Heart left ventricle (tissue), 16 donors: ENCODE measurements around the gene LGR5. TPM values are rescaled to one million over a fixed set of nuclear protein-coding genes. Genes with fewer than 3 reads are reported as not detected.
A peak's percentile ranks its signal among the peaks of the same experiment; 100 is the strongest.

ENCODE experiments used
- ATAC-seq, 4 donors: fragments of 200-7000 bp; cut with Tn5 transposase; one replicate each; pipeline ENCODE4 v1.9.1; 2020 to 2022; ENCODE audit warnings: moderate library complexity in 4 of 4, mild to moderate bottlenecking in 3 of 4, moderate number of reproducible peaks in 1 of 4
- DNase-seq, 5 donors: peaks; one replicate each; pipeline ENCODE4 v3.0.0-alpha.2; 2020
- H3K27ac ChIP-seq, 12 donors: fragments of 200-600 bp; sonication (generic) in 4 of 12; one replicate each; pipeline versions ENCODE4 v1.5.0 to v1.8.0; 2016 to 2022; ENCODE audit warnings: mild to moderate bottlenecking in 2 of 12
- H3K27me3 ChIP-seq, 9 donors: fragments of 200-600 bp; sonication (generic) in 2 of 9; one replicate each; pipeline versions ENCODE4 v1.5.1 to v1.8.0; 2016 to 2022; ENCODE audit warnings: mild to moderate bottlenecking in 3 of 9
- H3K36me3 ChIP-seq, 9 donors: fragments of 200-600 bp; sonication (generic) in 2 of 9; one replicate each; pipeline versions ENCODE4 v1.5.0 to v1.8.0; 2018 to 2022; ENCODE audit warnings: mild to moderate bottlenecking in 2 of 9
- H3K4me1 ChIP-seq, 12 donors: fragments of 200-600 bp; sonication (generic) in 4 of 12; one replicate each; pipeline versions ENCODE4 v1.5.0 to v1.8.0; 2016 to 2022; ENCODE audit warnings: mild to moderate bottlenecking in 3 of 12
- H3K4me3 ChIP-seq, 12 donors: fragments of 200-600 bp; sonication (generic) in 4 of 12; one replicate each; pipeline versions ENCODE4 v1.5.0 to v1.8.0; 2017 to 2022; ENCODE audit warnings: mild to moderate bottlenecking in 9 of 12, moderate library complexity in 4 of 12
- H3K9me3 ChIP-seq, 12 donors: fragments of 200-600 bp; sonication (generic) in 4 of 12; one replicate each; pipeline versions ENCODE4 v1.5.0 to v1.8.0; 2016 to 2022; ENCODE audit warnings: mild to moderate bottlenecking in 1 of 12
- POLR2A ChIP-seq, 2 donors: fragments of 450-650 bp; IDR thresholded peaks; one replicate each; pipeline ENCODE4 v1.6.1; 2017; ENCODE audit warnings: antibody characterized with exemption in 2 of 2, mild to moderate bottlenecking in 2 of 2, moderate library complexity in 2 of 2
- WGBS, 4 donors: extraction: QIAGEN DNeasy Blood & Tissue Kit in 2 of 4; methylation state at CpG; one replicate each; pipeline versions ENCODE4 v1.1.5 to v1.1.7; 2013 to 2018; 5-methylcytosine and 5-hydroxymethylcytosine counted together
- intact Hi-C, 10 donors: fragments of 100-400 bp; cut with DNase I; formaldehyde crosslinking; loops; one replicate each; pipeline versions ENCODE4 v1.11.1 to v1.14.2; 2022
- polyA plus RNA-seq, 2 donors: library from polyadenylated mRNA; stranded (reverse); fragments of 200-250 nt; gene quantifications; one replicate each; pipeline ENCODE4 v1.2.3, GENCODE V29; 2013
- total RNA-seq, 9 donors: library from RNA; depleted of rRNA in 2 of 9; stranded (reverse); fragments of >200 nt in 2 of 9; fragmentation: NEBNext Ultra II Directional in 3 of 9; extraction: Animal tissue kit (Norgen Biotek cat#: 25700) in 3 of 9; gene quantifications; one replicate each; pipeline versions ENCODE4 v1.1.0 to v1.2.4, GENCODE V29; 2016 to 2023
- TF ChIP-seq, protein P1 (sequence below), 12 donors: fragments of 200-600 bp; sonication (generic) in 4 of 12; IDR thresholded peaks; one replicate each; pipeline versions ENCODE4 v1.5.0 to v1.8.0; 2018 to 2022; ENCODE audit warnings: antibody characterized with exemption in 12 of 12, mild to moderate bottlenecking in 5 of 12
- donor health status: ischemic (EF 13 %, LVEDD 7.1; RV severe dilation, severe dysfunction).
- donor health status: healthy with polysubstance abuse.
- donor health status: DM: no; HTN: yes; CAD: no.
- donor health status: DM: no; HTN: no; CAD: no.
- donor health status: ischemic (EF 25% LVEDD 6.9; RV normal size, moderate dysfunction).
- donor health status: ischemic (EF 25% LVEDD 5.7; RV mildly dilated, moderate dysfunction).
- donor health status: healthy.
- donor health status: DM: yes; HTN: yes; CAD: no.
- donor health status: ischemic (EF 35%, LVEDD 5.7; RV mildly dilated, moderate dysfunction).
- donor health status: nonischemic (EF 11% LVEDD 7.7; RV severe dilation, severe dysfunction).
- donor health status: DM: yes; HTN: yes; CAD: no.
- donor health status: PGD.
- donor health status: ischemic (EF 29% LVEDD 5.4; RV normal size, mild dysfunction).
- donor health status: nonischemic (EF 23%, LVEDD 6.1; RV moderate dilation, normal function).

Gene LGR5
- total and polyA plus RNA-seq, 11 donors = 0.03 to 0.20 (median 0.13) TPM; not detected in 7

DNA sequence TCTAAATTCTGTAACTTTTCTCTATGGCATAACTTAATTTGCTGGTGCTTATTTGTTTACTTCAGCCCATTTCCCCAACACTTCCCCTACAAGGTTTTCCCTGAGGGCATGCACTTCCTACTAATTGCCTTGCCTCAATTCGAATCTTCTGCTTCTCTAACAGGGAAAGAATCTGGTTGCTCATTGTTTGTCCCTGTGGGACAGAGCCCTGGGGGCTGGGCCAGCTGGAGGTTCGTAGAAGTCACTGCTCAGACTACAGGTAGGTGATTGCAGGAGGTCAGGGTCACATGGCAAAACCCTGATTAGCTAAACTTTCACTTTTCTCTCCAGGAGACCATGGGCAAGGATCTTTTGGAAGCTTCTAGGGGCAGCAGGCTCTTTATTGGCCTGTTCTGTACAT, 152.0 kb downstream of the LGR5 start:
- ATAC-seq = no peak
- Histone ChIP-seq H3K9me3 (no peaks in the 10 kb centered on the region), H3K27me3 (peaks cover 0 to 38% (median 0%) of the 10 kb centered on the region in 9 donors), H3K27ac (no peak overlapping the region), H3K4me3 (no peak overlapping the region), H3K4me1 (no peaks in the 10 kb centered on the region), H3K36me3 (no peaks in the 10 kb centered on the region)
- no peak for DNase-seq
- WGBS, 4 donors = 39 to 50% (median 42%) methylated on average over 2 of the region's 2 CpGs
- TF ChIP-seq, protein P1, sequence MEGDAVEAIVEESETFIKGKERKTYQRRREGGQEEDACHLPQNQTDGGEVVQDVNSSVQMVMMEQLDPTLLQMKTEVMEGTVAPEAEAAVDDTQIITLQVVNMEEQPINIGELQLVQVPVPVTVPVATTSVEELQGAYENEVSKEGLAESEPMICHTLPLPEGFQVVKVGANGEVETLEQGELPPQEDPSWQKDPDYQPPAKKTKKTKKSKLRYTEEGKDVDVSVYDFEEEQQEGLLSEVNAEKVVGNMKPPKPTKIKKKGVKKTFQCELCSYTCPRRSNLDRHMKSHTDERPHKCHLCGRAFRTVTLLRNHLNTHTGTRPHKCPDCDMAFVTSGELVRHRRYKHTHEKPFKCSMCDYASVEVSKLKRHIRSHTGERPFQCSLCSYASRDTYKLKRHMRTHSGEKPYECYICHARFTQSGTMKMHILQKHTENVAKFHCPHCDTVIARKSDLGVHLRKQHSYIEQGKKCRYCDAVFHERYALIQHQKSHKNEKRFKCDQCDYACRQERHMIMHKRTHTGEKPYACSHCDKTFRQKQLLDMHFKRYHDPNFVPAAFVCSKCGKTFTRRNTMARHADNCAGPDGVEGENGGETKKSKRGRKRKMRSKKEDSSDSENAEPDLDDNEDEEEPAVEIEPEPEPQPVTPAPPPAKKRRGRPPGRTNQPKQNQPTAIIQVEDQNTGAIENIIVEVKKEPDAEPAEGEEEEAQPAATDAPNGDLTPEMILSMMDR (IDR thresholded peaks at IDR 0.05) = no peak
- TF ChIP-seq POLR2A (IDR thresholded peaks at IDR 0.05) = no peak
- intact Hi-C loops = no loop called here

DNA sequence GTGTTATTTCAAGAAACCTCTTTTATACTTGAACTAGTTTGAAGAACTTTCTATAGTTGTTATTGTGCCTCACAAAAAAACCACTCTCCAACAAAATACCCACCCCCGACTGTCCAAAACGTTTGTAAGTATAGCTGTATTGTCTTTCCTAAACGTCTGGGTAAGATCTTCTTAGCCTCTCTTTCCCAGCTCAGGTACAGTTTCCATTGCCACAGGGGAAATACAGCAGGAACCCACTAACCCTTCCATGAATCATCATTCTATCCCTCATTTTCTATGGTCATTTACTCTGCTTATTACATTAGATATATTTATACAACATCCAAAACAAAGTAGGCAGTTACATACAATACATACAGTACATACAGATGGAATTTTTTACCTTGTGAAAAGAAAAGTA, 153.2 kb downstream of the LGR5 start:
- Histone ChIP-seq H3K9me3 (no peaks in the 10 kb centered on the region), H3K27me3 (peaks cover 0 to 41% (median 0%) of the 10 kb centered on the region in 9 donors), H3K4me1 (no peaks in the 10 kb centered on the region), H3K4me3 (no peak overlapping the region), H3K36me3 (no peaks in the 10 kb centered on the region), H3K27ac (no peak overlapping the region)
- 43 to 58% (median 56%) methylated on average over 3 of the region's 3 CpGs for WGBS, 4 donors
- DNase-seq = no peak
- no peak for TF ChIP-seq POLR2A (IDR thresholded peaks at IDR 0.05)
- intact Hi-C loops = no loop called here
- ATAC-seq = no peak

DNA sequence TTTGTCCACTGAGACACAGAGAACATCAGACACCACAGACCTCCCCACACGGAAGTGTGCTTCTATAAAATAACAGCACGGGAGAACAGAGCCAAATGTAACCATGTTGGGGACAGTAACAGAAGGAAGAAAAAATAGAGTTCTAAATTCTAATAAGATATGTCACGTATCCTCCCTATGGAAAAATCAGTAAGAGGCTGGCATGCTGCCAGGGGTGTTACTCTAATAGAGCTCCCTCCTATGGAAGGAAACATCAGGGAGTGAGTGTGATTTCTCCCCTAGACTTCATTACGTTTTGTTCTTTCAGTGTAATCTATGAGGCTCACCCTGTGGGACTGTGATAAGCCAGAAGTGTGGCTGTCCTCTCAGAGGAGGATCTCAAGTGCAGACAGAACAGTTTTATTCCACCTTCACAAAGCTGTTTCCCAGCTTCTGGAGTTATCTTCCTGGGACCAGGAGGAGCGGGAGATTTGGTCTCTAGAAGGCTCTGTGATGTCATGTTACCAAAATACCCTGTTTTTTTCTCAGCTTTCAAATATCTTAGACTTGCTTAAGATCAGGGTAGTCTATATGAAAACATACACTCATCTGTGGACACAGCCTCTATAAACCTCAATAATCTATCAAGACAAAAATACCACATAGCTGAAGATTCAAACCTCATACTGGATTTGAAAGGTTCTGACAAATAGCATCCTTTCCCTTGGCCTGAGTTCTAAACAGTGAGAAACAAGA, 154.8 kb downstream of the LGR5 start:
- 23 to 32% (median 24%) methylated on average over 5 of the region's 5 CpGs for WGBS, 4 donors
- TF ChIP-seq, protein P1 (IDR thresholded peaks at IDR 0.05) = no peak
- TF ChIP-seq POLR2A (IDR thresholded peaks at IDR 0.05) = no peak
- no peak overlapping the region for H3K27ac ChIP-seq
- no peaks in the 10 kb centered on the region for H3K9me3 ChIP-seq
- no peaks in the 10 kb centered on the region for H3K36me3 ChIP-seq
- DNase-seq = peak in 1 of 5 donors; percentile 42
- intact Hi-C loops = no loop called here
- ATAC-seq = peak in 2 of 4 donors; percentile 18 to 26
- H3K27me3 ChIP-seq = peaks cover 0 to 40% (median 0%) of the 10 kb centered on the region in 9 donors
- H3K4me3 ChIP-seq = peak overlapping the region in 7 of 12 donors; percentile 14 to 46 (median 17)
- no peaks in the 10 kb centered on the region for H3K4me1 ChIP-seq

DNA sequence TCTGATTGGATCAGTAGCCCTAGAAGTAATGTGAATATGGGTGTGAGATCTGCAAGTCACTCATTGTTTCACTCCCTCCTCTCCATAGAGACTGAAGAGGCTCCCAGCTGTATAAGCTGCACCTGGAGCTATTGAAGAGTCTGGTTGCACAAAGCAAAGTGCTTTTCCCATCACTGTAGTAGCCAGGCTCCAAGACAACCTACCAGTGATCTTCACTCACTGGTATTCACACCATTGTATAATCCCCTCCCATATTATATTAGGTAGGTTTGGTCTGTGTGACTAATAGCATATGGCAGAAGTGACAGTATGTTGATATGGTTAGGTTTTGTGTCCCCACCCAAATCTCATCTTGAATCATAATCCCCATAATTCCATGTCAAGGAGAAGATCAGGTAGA, 159.6 kb downstream of the LGR5 start:
- Histone ChIP-seq H3K9me3 (no peaks in the 10 kb centered on the region), H3K4me1 (peaks cover 0 to 7% (median 0%) of the 10 kb centered on the region in 12 donors), H3K27me3 (peaks cover 0 to 23% (median 0%) of the 10 kb centered on the region in 9 donors), H3K36me3 (no peaks in the 10 kb centered on the region), H3K4me3 (no peak overlapping the region), H3K27ac (no peak overlapping the region)
- no peak for ATAC-seq
- no peak for DNase-seq
- intact Hi-C loops = no loop called here
- TF ChIP-seq, protein P1 (IDR thresholded peaks at IDR 0.05) = no peak
- no peak for TF ChIP-seq POLR2A (IDR thresholded peaks at IDR 0.05)

DNA sequence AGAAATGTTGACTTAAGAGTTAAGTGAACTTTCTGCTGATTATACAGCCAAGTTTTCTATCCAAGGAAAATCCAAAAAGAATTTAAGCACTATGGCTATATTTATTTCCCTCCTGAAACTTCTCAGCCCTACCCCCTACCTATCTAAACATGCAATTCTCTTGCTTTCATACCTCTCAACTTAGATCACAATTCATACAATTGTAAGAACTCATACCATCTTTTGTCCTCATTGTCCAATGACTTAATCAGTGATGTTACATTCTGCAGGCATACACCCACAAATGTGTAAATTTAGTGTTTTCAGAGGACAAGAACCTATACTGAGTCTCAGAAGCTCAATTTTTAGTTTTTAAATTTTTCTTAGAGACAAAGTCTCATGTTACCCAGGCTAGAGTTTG, 161.9 kb downstream of the LGR5 start:
- Histone ChIP-seq H3K36me3 (peaks cover 0 to 16% (median 8%) of the 10 kb centered on the region in 9 donors), H3K27ac (no peak overlapping the region), H3K27me3 (peaks cover 0 to 6% (median 0%) of the 10 kb centered on the region in 9 donors), H3K4me1 (peaks cover 0 to 7% (median 0%) of the 10 kb centered on the region in 12 donors), H3K4me3 (no peak overlapping the region), H3K9me3 (no peaks in the 10 kb centered on the region)
- intact Hi-C loops = no loop called here
- no peak for DNase-seq
- no peak for ATAC-seq
- TF ChIP-seq POLR2A (IDR thresholded peaks at IDR 0.05) = no peak
- TF ChIP-seq, protein P1 (IDR thresholded peaks at IDR 0.05) = no peak
